Activated CD4-positive, alpha-beta T cell treated with anti-CD3 and anti-CD28 coated beads for 36 hours (primary cell): ENCODE measurements around the gene H3-3A. TPM values are rescaled to one million over a fixed set of nuclear protein-coding genes. Genes with fewer than 3 reads are reported as not detected.

Source experiments
- ATAC-seq: fragments of 200-7000 bp; cut with Tn5 transposase; one replicate; pipeline ENCODE4 v1.10.0; 2021; ENCODE audit warnings: mild to moderate bottlenecking, moderate library complexity
- CTCF ChIA-PET: fragments of 350-600 bp; sonication (Branson Sonifier 250); formaldehyde crosslinking; loops from one replicate; lab custom pipeline; 2021; ENCODE audit warnings: antibody characterized with exemption; lab: Charles Lee
- POLR2A ChIA-PET: fragments of 350-600 bp; sonication (Branson Sonifier 250); formaldehyde crosslinking; loops from one replicate; lab custom pipeline; 2021; ENCODE audit warnings: antibody characterized with exemption, inconsistent platforms; lab: Charles Lee
- DNase-seq: peaks from one replicate; pipeline ENCODE4 v3.0.0-alpha.2; 2020
- H3K27ac Mint-ChIP-seq: one replicate; pipeline ENCODE4 v1.8.0; 2021; ENCODE audit warnings: mixed read lengths
- H3K27me3 Mint-ChIP-seq: one replicate; pipeline ENCODE4 v1.8.0; 2021; ENCODE audit warnings: mixed read lengths
- H3K36me3 Mint-ChIP-seq: one replicate; pipeline ENCODE4 v1.8.0; 2021; ENCODE audit warnings: low read depth, mixed read lengths
- H3K4me1 Mint-ChIP-seq: one replicate; pipeline ENCODE4 v1.8.0; 2021; ENCODE audit warnings: mixed read lengths
- H3K4me3 Mint-ChIP-seq: one replicate; pipeline ENCODE4 v1.8.0; 2021; ENCODE audit warnings: mild to moderate bottlenecking, moderate library complexity, mixed read lengths
- H3K9me3 Mint-ChIP-seq: one replicate; pipeline ENCODE4 v1.8.0; 2021; ENCODE audit warnings: low read depth, mixed read lengths
- intact Hi-C, 2 experiments: fragments of 100-400 bp; cut with DNase I in 1 of 2; cut with micrococcal nuclease in 1 of 2; formaldehyde crosslinking; loops; one replicate each; pipeline versions ENCODE4 v1.14.2 to v1.15.1; 2022 to 2024; cut with DNase I, micrococcal nuclease
- total RNA-seq, 2 experiments: library from RNA; stranded (reverse); gene quantifications; one replicate each; pipeline ENCODE4 v1.2.3, GENCODE V29; 2021

The H3-3A gene
- total RNA-seq, 2 experiments from 2014 or later: 176 to 275 TPM

DNA sequence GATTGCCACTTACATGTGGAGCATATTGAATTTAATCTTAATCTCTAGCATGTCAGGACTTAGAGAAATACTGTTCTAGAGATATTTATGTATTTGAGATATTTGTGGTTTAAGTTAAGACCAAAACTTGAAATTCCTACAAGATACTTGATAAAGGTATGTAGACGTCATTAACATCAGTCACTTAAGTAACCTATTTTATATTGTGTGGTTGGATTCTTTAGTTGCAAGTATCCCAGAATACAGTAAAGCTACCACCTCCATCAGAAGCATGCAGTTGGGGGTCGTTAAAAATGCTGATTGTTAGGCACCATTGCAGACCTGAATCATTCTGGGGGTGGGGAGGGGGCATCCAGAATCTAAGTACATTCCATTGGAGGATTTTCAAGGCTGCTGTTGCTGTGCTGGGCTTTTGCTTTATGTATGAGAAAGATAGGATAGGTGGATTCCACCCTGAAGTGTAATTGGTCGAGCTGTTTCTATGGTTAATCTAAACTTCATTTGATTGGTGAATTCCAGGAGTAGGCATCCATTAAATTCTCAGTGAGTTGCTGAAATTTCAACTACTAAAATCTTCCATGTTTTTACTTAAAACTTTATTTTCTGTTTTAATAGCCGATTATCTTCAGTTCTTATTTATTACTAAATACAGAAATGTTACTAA, 4.0 kb downstream of the H3-3A start:
- Mint-ChIP-seq H3K4me3 (peak overlapping the region; percentile 64), H3K4me1 (peaks cover 62% of the 10 kb centered on the region), H3K27ac (peak overlapping the region; percentile 13), H3K27me3 (no peaks in the 10 kb centered on the region), H3K9me3 (peaks cover 2% of the 10 kb centered on the region), H3K36me3 (peaks cover 56% of the 10 kb centered on the region)
- intact Hi-C loops: loop anchor here in 1 of 2 experiments (10.0 kb wide), 1 partner anchor 668 kb away; the partner anchor contains the start of gene ITPKB
- CTCF ChIA-PET: interaction anchor here (0.6 to 1.7 kb wide), 8 partner anchors 10 to 72 kb away, joined by 3 to 11 read pairs (median 5); no protein-coding TSS in a partner anchor
- POLR2A ChIA-PET: interaction anchor here (0.8 to 1.3 kb wide), 3 partner anchors 17 to 54 kb away, joined by 3 to 5 read pairs (median 3); no protein-coding TSS in a partner anchor
- no peak for ATAC-seq
- DNase-seq: no peak

DNA sequence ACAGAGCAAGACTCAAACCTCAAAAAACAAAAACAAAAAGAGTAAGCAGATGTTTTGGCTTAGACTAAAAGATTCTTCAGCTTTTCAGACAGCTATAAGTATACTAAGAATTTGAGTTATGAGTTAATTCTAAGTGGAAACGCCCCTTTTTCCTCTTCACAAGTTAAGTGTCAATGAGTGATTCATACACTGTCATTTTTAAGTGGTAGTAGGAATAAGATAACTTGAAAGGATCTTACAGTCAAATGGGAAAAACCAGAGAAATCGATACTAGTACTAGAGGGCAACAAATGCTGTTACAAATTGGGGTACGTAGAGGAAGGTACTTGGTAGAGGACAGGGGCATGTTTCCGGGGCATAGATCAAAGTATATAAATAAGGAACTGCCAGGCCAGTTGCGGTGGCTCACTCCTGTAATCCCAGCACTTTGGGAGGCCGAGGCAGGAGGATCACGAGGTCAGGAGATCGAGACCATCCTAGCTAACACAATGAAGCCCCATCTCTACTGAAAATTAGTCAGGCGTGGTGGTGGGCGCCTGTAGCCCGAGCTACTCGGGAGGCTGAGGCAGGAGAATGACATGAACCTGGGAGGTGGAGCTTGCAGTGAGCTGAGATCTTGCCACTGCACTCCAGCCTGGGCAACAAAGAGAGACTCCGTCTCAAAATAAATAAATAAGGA, 7.4 kb downstream of the H3-3A start:
- ChIA-PET POLR2A (interaction anchor here (0.6 to 2.7 kb wide), 11 partner anchors 11 to 869 kb away, joined by 3 to 12 read pairs (median 4); partner anchors contain the start of gene SDE2), CTCF (interaction anchor here (0.7 to 1.8 kb wide), 5 partner anchors 11 to 114 kb away, joined by 3 to 5 read pairs (median 4); no protein-coding TSS in a partner anchor)
- DNase-seq: peak; percentile 21
- Mint-ChIP-seq H3K36me3 (peaks cover 59% of the 10 kb centered on the region), H3K9me3 (peaks cover 2% of the 10 kb centered on the region), H3K4me3 (peak overlapping the region; percentile 59), H3K27me3 (no peaks in the 10 kb centered on the region), H3K4me1 (peaks cover 57% of the 10 kb centered on the region), H3K27ac (peak overlapping the region; percentile 96)
- intact Hi-C loops: loop anchor here in 1 of 2 experiments (1.0 to 10.0 kb wide), 3 partner anchors 13 to 665 kb away; partner anchors contain the start of gene ITPKB
- ATAC-seq: peak; percentile 87

DNA sequence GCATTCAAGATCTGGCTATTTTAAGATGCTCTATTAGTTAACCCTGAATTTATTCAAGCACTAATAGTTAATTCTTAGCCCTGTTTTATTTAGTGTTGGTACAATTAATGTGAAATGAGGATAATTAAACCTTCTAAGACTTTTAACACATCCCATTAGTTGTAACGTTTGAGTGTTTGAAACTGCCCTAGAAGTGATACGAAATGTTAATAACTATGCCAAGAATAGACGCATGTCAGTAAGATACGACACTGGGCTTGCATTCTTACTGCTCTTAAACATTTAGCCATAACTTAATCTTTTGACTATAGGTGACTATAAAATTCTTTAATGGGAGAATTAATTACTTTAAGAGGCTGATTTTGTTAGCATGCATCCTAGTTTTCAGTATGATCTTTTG, 9.8 kb downstream of the H3-3A start:
- H3K27ac Mint-ChIP-seq: no peak overlapping the region
- H3K4me3 Mint-ChIP-seq: no peak overlapping the region
- H3K9me3 Mint-ChIP-seq: peaks cover 2% of the 10 kb centered on the region
- H3K36me3 Mint-ChIP-seq: peaks cover 41% of the 10 kb centered on the region
- intact Hi-C loops: no loop called here
- ChIA-PET POLR2A (interaction anchor here (1.2 kb wide), 1 partner anchor 10 kb away, joined by 5 read pairs; the partner anchor contains the start of gene H3-3A), CTCF (interaction anchor here (1.7 kb wide), 1 partner anchor 53 kb away, joined by 4 read pairs; no protein-coding TSS in a partner anchor)
- DNase-seq (no peak), ATAC-seq (no peak)
- H3K27me3 Mint-ChIP-seq: no peaks in the 10 kb centered on the region
- peaks cover 39% of the 10 kb centered on the region for H3K4me1 Mint-ChIP-seq

DNA sequence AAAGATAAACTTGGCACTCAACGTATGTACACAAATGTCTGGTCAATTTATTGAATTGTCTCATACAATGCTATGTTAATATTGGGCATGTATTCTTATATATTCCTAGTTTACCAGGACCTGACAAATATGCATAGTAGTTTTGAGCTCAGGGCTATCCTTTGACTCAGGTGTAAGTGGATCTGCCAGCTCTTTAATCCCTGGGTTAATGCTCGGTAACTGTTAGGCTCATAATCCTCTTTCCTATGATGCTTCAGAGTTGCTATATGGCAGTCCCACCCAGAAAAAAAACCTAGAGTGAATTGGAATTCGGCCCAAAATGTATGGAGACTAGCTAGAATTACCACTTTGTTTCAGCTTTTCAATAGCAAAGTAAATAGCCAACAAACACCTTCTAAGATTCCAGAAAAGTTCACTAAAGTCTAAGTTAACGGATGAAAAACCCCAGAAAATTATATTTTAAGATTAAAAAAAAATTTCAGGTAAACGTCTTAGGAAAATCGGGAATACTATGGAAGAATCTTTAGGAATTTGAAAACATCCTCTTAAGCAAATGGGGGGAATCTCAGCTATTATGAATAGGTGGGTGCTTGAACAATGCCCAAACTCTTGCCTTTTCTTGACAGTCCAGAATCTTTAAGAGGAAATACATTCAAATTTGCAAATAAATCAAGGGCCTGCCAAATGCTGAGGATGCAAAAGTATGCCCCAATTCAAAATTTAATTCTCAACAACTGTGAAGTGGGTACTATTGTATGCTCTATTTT, 10.9 kb downstream of the H3-3A start:
- intact Hi-C loops: no loop called here
- no peaks in the 10 kb centered on the region for H3K27me3 Mint-ChIP-seq
- CTCF ChIA-PET: interaction anchor here (0.5 to 4.1 kb wide), 6 partner anchors 8 to 78 kb away, joined by 3 to 29 read pairs (median 4); no protein-coding TSS in a partner anchor
- H3K4me1 Mint-ChIP-seq: peaks cover 29% of the 10 kb centered on the region
- ATAC-seq: no peak
- DNase-seq: no peak
- H3K4me3 Mint-ChIP-seq: no peak overlapping the region
- POLR2A ChIA-PET: interaction anchor here (0.6 to 1.4 kb wide), 7 partner anchors 9 to 175 kb away, joined by 3 to 16 read pairs (median 5); partner anchors contain the start of gene H3-3A
- peaks cover 2% of the 10 kb centered on the region for H3K9me3 Mint-ChIP-seq
- no peak overlapping the region for H3K27ac Mint-ChIP-seq
- H3K36me3 Mint-ChIP-seq: peaks cover 34% of the 10 kb centered on the region

DNA sequence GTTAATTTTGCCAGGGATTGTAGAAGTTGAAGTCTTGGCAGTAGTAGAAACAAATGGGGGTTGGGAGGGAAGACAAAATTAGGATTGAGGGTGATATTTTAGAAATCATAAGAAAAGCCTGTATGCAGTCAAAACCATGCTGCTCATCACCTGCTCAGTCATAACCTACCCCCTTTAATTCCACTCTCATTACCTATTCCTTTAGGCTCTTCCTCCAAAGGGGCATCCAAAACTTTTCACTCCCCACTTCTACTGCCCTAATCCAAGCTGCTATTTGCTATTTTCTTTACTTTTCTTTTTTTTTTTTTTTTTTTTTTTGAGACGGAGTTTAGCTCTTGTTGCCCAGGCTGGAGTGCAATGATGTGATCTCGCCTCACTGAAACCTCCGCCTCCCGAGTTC, 11.5 kb downstream of the H3-3A start:
- CTCF ChIA-PET: interaction anchor here (0.6 to 4.1 kb wide), 3 partner anchors 9 to 52 kb away, joined by 3 to 29 read pairs (median 3); no protein-coding TSS in a partner anchor
- no peak overlapping the region for H3K27ac Mint-ChIP-seq
- peaks cover 29% of the 10 kb centered on the region for H3K36me3 Mint-ChIP-seq
- DNase-seq (no peak), ATAC-seq (no peak)
- H3K27me3 Mint-ChIP-seq: no peaks in the 10 kb centered on the region
- no peak overlapping the region for H3K4me3 Mint-ChIP-seq
- H3K4me1 Mint-ChIP-seq: peaks cover 22% of the 10 kb centered on the region
- POLR2A ChIA-PET: interaction anchor here (1.3 to 1.4 kb wide), 2 partner anchors 9 to 30 kb away, joined by 3 to 8 read pairs; no protein-coding TSS in a partner anchor
- intact Hi-C loops: no loop called here
- peaks cover 2% of the 10 kb centered on the region for H3K9me3 Mint-ChIP-seq

DNA sequence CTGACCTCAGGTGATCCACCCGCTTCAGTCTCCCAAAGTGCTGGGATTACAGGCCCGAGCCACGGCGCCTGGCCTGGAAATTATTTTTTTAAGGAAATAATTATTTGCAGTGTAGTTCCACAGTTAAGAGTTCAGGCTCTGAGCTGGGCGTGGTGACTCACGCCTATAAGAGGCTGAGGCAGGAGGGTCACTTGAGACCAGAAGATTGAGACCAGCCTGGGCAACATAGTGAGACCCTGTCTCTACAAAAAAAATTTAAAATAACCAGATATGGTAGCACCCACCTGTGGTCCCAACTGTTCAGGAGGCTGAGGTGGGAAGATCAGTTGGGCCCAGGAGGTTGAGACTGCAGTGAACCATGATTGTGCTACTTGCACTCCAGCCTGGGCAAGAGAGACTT, 13.9 kb downstream of the H3-3A start:
- Mint-ChIP-seq H3K36me3 (peaks cover 15% of the 10 kb centered on the region), H3K27ac (no peak overlapping the region), H3K4me1 (no peaks in the 10 kb centered on the region), H3K27me3 (no peaks in the 10 kb centered on the region), H3K9me3 (no peaks in the 10 kb centered on the region), H3K4me3 (no peak overlapping the region)
- ATAC-seq (no peak), DNase-seq (no peak)
- ChIA-PET POLR2A (interaction anchor here (0.7 kb wide), 1 partner anchor 14 kb away, joined by 4 read pairs; no protein-coding TSS in a partner anchor), CTCF (interaction anchor here (0.9 to 4.1 kb wide), 2 partner anchors 11 to 22 kb away, joined by 4 to 29 read pairs; no protein-coding TSS in a partner anchor)
- intact Hi-C loops: no loop called here

DNA sequence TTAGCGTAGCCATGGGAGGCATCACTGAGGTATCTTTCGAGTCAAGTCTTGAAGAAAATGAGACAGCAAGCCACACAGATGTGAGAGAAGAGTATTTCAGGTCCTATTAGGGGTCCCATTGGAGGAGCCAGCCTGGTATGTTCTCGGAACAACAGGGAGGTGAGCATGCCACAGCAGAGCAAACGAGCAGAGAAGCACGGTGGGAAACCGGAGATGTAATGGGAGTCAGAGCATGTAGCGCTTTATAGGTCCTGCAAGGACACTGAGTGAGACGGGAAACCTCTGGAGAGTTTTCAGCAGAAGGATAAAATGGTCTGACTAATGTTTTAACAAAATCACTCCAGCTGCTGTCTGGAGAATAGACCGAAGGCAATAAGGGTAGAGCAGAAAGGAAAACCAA, 15.9 kb downstream of the H3-3A start:
- DNase-seq: no peak
- ChIA-PET POLR2A (no interaction called here), CTCF (interaction anchor here (2.0 kb wide), 1 partner anchor 14 kb away, joined by 13 read pairs; no protein-coding TSS in a partner anchor)
- H3K36me3 Mint-ChIP-seq: peaks cover 4% of the 10 kb centered on the region
- H3K4me3 Mint-ChIP-seq: no peak overlapping the region
- no peaks in the 10 kb centered on the region for H3K9me3 Mint-ChIP-seq
- H3K4me1 Mint-ChIP-seq: peaks cover 9% of the 10 kb centered on the region
- ATAC-seq: no peak
- intact Hi-C loops: no loop called here
- H3K27me3 Mint-ChIP-seq: no peaks in the 10 kb centered on the region
- no peak overlapping the region for H3K27ac Mint-ChIP-seq

DNA sequence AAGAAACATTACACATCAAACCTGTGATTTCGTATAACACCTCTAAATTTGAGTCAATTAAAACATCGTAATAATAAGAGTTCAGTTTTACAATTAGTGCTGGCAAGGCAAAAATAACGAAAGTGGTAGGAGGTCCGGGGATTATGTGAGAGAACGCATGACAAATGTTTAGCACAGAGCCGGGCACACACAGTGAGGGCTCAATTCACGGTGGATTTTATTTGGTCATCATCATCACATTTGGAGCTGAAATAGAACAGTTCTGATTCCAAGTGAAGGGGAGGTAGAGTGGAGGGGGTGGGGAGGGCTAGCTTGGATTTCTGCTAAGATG, 20.0 kb downstream of the H3-3A start:
- Mint-ChIP-seq H3K36me3 (no peaks in the 10 kb centered on the region), H3K27me3 (no peaks in the 10 kb centered on the region), H3K4me1 (peaks cover 9% of the 10 kb centered on the region), H3K27ac (no peak overlapping the region), H3K9me3 (no peaks in the 10 kb centered on the region), H3K4me3 (peak overlapping the region; percentile 75)
- intact Hi-C loops: loop anchor here (2.0 to 5.0 kb wide), 3 partner anchors 40 to 325 kb away; partner anchors contain the start of genes LIN9 (in 1 of the 2) and PARP1 (in 1 of the 2)
- ChIA-PET CTCF (interaction anchor here (1.0 to 1.8 kb wide), 7 partner anchors 9 to 27 kb away, joined by 4 to 9 read pairs (median 5); no protein-coding TSS in a partner anchor), POLR2A (interaction anchor here (0.8 to 2.4 kb wide), 7 partner anchors 13 to 40 kb away, joined by 3 to 12 read pairs (median 4); partner anchors contain the start of gene H3-3A)
- ATAC-seq (no peak), DNase-seq (no peak)

DNA sequence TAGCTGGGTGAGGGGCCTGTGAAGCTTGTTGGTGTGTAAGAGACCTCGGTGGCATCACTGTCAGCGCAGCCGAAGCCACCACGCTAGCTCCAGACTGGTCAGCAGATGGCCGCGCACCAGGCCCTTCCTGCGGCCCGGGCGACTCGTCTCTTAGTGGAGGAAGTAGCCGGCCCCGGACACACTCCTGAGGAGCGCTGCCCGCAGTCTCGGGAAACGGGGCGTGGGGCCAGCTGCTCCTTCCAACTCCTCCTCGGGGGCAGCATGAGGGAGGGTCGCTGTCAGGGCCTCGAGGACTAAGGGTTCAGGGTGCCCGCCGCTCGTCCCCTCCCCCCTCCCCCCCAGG, 20.4 kb downstream of the H3-3A start:
- DNase-seq (no peak), ATAC-seq (peak; percentile 24)
- no peaks in the 10 kb centered on the region for H3K27me3 Mint-ChIP-seq
- no peaks in the 10 kb centered on the region for H3K9me3 Mint-ChIP-seq
- peak overlapping the region; percentile 75 for H3K4me3 Mint-ChIP-seq
- ChIA-PET CTCF (interaction anchor here (1.0 to 1.8 kb wide), 9 partner anchors 10 to 37 kb away, joined by 3 to 9 read pairs (median 5); no protein-coding TSS in a partner anchor), POLR2A (interaction anchor here (0.8 to 2.4 kb wide), 10 partner anchors 9 to 83 kb away, joined by 3 to 12 read pairs (median 4); partner anchors contain the start of genes H3-3A and SDE2)
- peaks cover 9% of the 10 kb centered on the region for H3K4me1 Mint-ChIP-seq
- no peak overlapping the region for H3K27ac Mint-ChIP-seq
- intact Hi-C loops: loop anchor here (1.0 to 5.0 kb wide), 9 partner anchors 13 to 324 kb away; partner anchors contain the start of genes LIN9 (in 1 of the 2), PARP1 (in 1 of the 2) and SDE2 (in 1 of the 2)
- H3K36me3 Mint-ChIP-seq: no peaks in the 10 kb centered on the region
